Lower leg skin (tissue), 4 donors: Measurements from ENCODE around the gene IRGQ. TPM values are rescaled to one million over a fixed set of nuclear protein-coding genes. Genes with fewer than 3 reads are reported as not detected.

Experiments
- DNase-seq, 2 donors: peaks; one replicate each; pipeline ENCODE4 v3.0.0-alpha.2; 2019; ENCODE audit warnings: low spot score in 2 of 2
- H3K4me3 ChIP-seq: fragments of 200-600 bp; sonication (generic); 2 replicates; pipeline ENCODE4 v1.5.1; 2017; ENCODE audit warnings: mild to moderate bottlenecking, low read depth; ENCODE audit not compliant: poor library complexity, severe bottlenecking
- CTCF ChIP-seq, 3 donors: fragments of 450-650 bp; IDR thresholded peaks; one replicate each; pipeline ENCODE4 v1.5.1; 2016; ENCODE audit warnings: antibody characterized with exemption in 3 of 3, mild to moderate bottlenecking in 3 of 3, moderate library complexity in 2 of 3
- POLR2A ChIP-seq, 2 donors: fragments of 450-650 bp; IDR thresholded peaks; one replicate each; pipeline ENCODE4 v1.6.1; 2016 to 2017; ENCODE audit warnings: antibody characterized with exemption in 2 of 2, mild to moderate bottlenecking in 1 of 2, moderate library complexity in 1 of 2
- WGBS, 2 donors: methylation state at CpG; one replicate each; pipeline ENCODE4 v1.1.5; 2018; 5-methylcytosine and 5-hydroxymethylcytosine counted together
- intact Hi-C: fragments of 100-400 bp; cut with DNase I; formaldehyde crosslinking; loops from one replicate; pipeline ENCODE4 v1.15.0; 2023; ENCODE audit warnings: low total_unique reads
- total RNA-seq, 4 donors: library from RNA; depleted of rRNA; stranded (reverse); fragments of >200 nt; gene quantifications; one replicate each; pipeline ENCODE4 v1.1.0, GENCODE V29; 2016

The IRGQ gene
- total RNA-seq, 4 donors from 2014 or later: 17.4 to 38.9 (median 21.7) TPM

GRCh38 chr19:43544077-43544476 is 51.9 kb downstream of the IRGQ start:
- WGBS, 2 donors: 92 to 97% methylated on average over 9 of the region's 9 CpGs
- intact Hi-C loops: no loop called here
- TF ChIP-seq POLR2A (IDR thresholded peaks at IDR 0.05) (no peak), CTCF (IDR thresholded peaks at IDR 0.05) (no peak)
- no peak for DNase-seq
- H3K4me3 ChIP-seq: no peak overlapping the region

GRCh38 chr19:43541920-43542650 is 53.8 kb downstream of the IRGQ start:
- no peak for TF ChIP-seq CTCF (IDR thresholded peaks at IDR 0.05)
- DNase-seq: no peak
- H3K4me3 ChIP-seq: no peak overlapping the region
- intact Hi-C loops: no loop called here
- 94 to 98% methylated on average over 5 of the region's 5 CpGs for WGBS, 2 donors

- no peak overlapping the region for H3K4me3 ChIP-seq
- no peak for TF ChIP-seq POLR2A (IDR thresholded peaks at IDR 0.05)
- TF ChIP-seq CTCF (IDR thresholded peaks at IDR 0.05): no peak
- 97 to 98% methylated on average over 3 of the region's 3 CpGs for WGBS, 2 donors
- DNase-seq: no peak
- intact Hi-C loops: no loop called here
Measured at GRCh38 chr19:43540381-43540780, 55.6 kb downstream of the IRGQ start.

- H3K4me3 ChIP-seq: no peak overlapping the region
- TF ChIP-seq CTCF (IDR thresholded peaks at IDR 0.05): no peak
- intact Hi-C loops: no loop called here
- no peak for DNase-seq
Measured at GRCh38 chr19:43538922-43539321, 57.0 kb downstream of the IRGQ start.

- TF ChIP-seq CTCF (IDR thresholded peaks at IDR 0.05): no peak
- TF ChIP-seq POLR2A (IDR thresholded peaks at IDR 0.05): no peak
- no peak overlapping the region for H3K4me3 ChIP-seq
- peak in 1 of 2 donors; percentile 89 for DNase-seq
- 64 to 65% methylated on average over 62 of the region's 62 CpGs for WGBS, 2 donors
- intact Hi-C loops: no loop called here
Measured at GRCh38 chr19:43534816-43535761, 60.8 kb downstream of the IRGQ start.

Other genes starting within 250 kb of the IRGQ start
- under 1 TPM in 3 of 4 donors, not detected in 1; 0.34 to 0.94 (median 0.63) TPM for gene CD177, start 242.4 kb downstream of the IRGQ start, total RNA-seq
- gene TEX101, start 181.2 kb downstream of the IRGQ start, total RNA-seq: under 1 TPM in 1 of 4 donors, not detected in 3; 0.74 TPM
- gene LYPD3, start 130.5 kb downstream of the IRGQ start, total RNA-seq: 100 to 1,000 TPM; 344 to 549 (median 466) TPM
- 100 to 1,000 TPM in 2 of 4 donors, 10 to 100 TPM in 2; 86.9 to 136 (median 114) TPM for gene PHLDB3, start 91.4 kb downstream of the IRGQ start, total RNA-seq
- gene ETHE1, start 68.9 kb downstream of the IRGQ start, total RNA-seq: 10 to 100 TPM; 63.4 to 79.3 (median 72.8) TPM
- gene ZNF575, start 62.9 kb downstream of the IRGQ start, total RNA-seq: under 1 TPM in 3 of 4 donors, not detected in 1; 0.42 to 0.94 (median 0.88) TPM
- gene XRCC1, start 20.6 kb downstream of the IRGQ start, total RNA-seq: 10 to 100 TPM; 27.9 to 37.6 (median 31.5) TPM
- 10 to 100 TPM in 1 of 4 donors, 1 to 10 TPM in 2, under 1 TPM in 1; 0.99 to 16.4 (median 3.1) TPM for gene PINLYP, start 20.3 kb downstream of the IRGQ start, total RNA-seq
- 10 to 100 TPM in 3 of 4 donors, 1 to 10 TPM in 1; 4.8 to 16.8 (median 14.3) TPM for gene ZNF576, start 461 bp upstream of the IRGQ start, total RNA-seq
- under 1 TPM; 0.15 to 0.27 (median 0.17) TPM for gene SRRM5, start 16.0 kb upstream of the IRGQ start, total RNA-seq
- gene ZNF428, start 23.5 kb upstream of the IRGQ start, total RNA-seq: 10 to 100 TPM in 3 of 4 donors, 1 to 10 TPM in 1; 5.3 to 27.3 (median 15.1) TPM
- 10 to 100 TPM; 22.3 to 56.0 (median 29.6) TPM for gene CADM4, start 43.7 kb upstream of the IRGQ start, total RNA-seq
- 10 to 100 TPM in 1 of 4 donors, 1 to 10 TPM in 3; 4.1 to 11.1 (median 9.0) TPM for gene PLAUR, start 74.0 kb upstream of the IRGQ start, total RNA-seq
- not detected for gene IRGC, start 119.9 kb upstream of the IRGQ start, total RNA-seq
- gene SMG9, start 158.8 kb upstream of the IRGQ start, total RNA-seq: 10 to 100 TPM; 18.0 to 27.6 (median 23.5) TPM
- gene KCNN4, start 184.8 kb upstream of the IRGQ start, total RNA-seq: 10 to 100 TPM; 19.9 to 69.5 (median 49.2) TPM
- gene LYPD5, start 206.3 kb upstream of the IRGQ start, total RNA-seq: 100 to 1,000 TPM in 2 of 4 donors, 10 to 100 TPM in 2; 93.8 to 231 (median 117) TPM
- gene ZNF283, start 231.2 kb upstream of the IRGQ start, total RNA-seq: 1 to 10 TPM; 4.3 to 9.6 (median 6.3) TPM